HG02678 (cell line): Measurements from ENCODE around the gene CP.
"Not testable (repeated sequence)": the region's sequence is repeated elsewhere in the genome, so short reads cannot be mapped to it uniquely, and the experiment has no call there.

Experiments
- ATAC-seq: cut with Tn5 transposase; IDR thresholded peaks from one replicate; pipeline ENCODE4 v1.9.1; 2021; ENCODE audit warnings: mild to moderate bottlenecking, moderate library complexity; ENCODE audit not compliant: unreplicated experiment

The CP gene

GRCh38 chr3:149221783-149222517, at the start of gene CP:
Gene CP (minus strand): TSS chr3:149221829. CDS start chr3:149221792, 37 bp downstream.
- no peak for ATAC-seq

- no peak for ATAC-seq
Measured at GRCh38 chr3:149270180-149270579, 48.6 kb upstream of the CP start.

- ATAC-seq, result no peak
Measured at GRCh38 chr3:149269687-149270086, 48.1 kb upstream of the CP start.

GRCh38 chr3:149267565-149267964, 45.9 kb upstream of the CP start:
- no peak for ATAC-seq

- no peak for ATAC-seq
Measured at GRCh38 chr3:149266736-149267135, 45.1 kb upstream of the CP start.

- no peak for ATAC-seq
Measured at GRCh38 chr3:149263856-149264255, 42.2 kb upstream of the CP start.

GRCh38 chr3:149258714-149259113, 37.1 kb upstream of the CP start:
- ATAC-seq, result no peak

GRCh38 chr3:149258298-149258697, 36.7 kb upstream of the CP start:
- ATAC-seq, result no peak

- ATAC-seq, result no peak
Measured at GRCh38 chr3:149252272-149252671, 30.6 kb upstream of the CP start.

- ATAC-seq, result no peak
Measured at GRCh38 chr3:149251186-149251585, 29.6 kb upstream of the CP start.

GRCh38 chr3:149247929-149248691, 26.5 kb upstream of the CP start:
- ATAC-seq, result peak; percentile 52

- no peak for ATAC-seq
Measured at GRCh38 chr3:149247008-149247710, 25.5 kb upstream of the CP start.

- peak; percentile 73 for ATAC-seq
Measured at GRCh38 chr3:149245738-149246451, 24.3 kb upstream of the CP start.

GRCh38 chr3:149243540-149243939, 21.9 kb upstream of the CP start:
- ATAC-seq, result peak; percentile 41

- no peak for ATAC-seq
Measured at GRCh38 chr3:149239357-149239936, 17.8 kb upstream of the CP start.

GRCh38 chr3:149238268-149238667, 16.6 kb upstream of the CP start:
- not testable (repeated sequence) for ATAC-seq

- ATAC-seq, result no peak
Measured at GRCh38 chr3:149235599-149236424, 14.2 kb upstream of the CP start.

GRCh38 chr3:149234671-149235245, 13.1 kb upstream of the CP start:
- no peak for ATAC-seq

GRCh38 chr3:149233323-149233722, 11.7 kb upstream of the CP start:
- ATAC-seq, result no peak
